Lung microvascular endothelial cell (primary cell): Measurements from ENCODE around the gene SSTR5. TPM values are rescaled to one million over a fixed set of nuclear protein-coding genes. Genes with fewer than 3 reads are reported as not detected.

ENCODE experiments used
- DNase-seq, 2 donors: peaks; one replicate each; pipeline versions ENCODE4 v3.0.0 to v3.0.0-alpha.2; 2010; ENCODE audit warnings: low read depth in 2 of 2
- total RNA-seq: library from RNA; depleted of rRNA; stranded (reverse); fragments of >200 nt; gene quantifications from 2 replicates; pipeline ENCODE4 v1.2.1, GENCODE V29; 2014

The SSTR5 gene
- total RNA-seq, 1 donor from 2014 or later: 0.20 TPM

DNA sequence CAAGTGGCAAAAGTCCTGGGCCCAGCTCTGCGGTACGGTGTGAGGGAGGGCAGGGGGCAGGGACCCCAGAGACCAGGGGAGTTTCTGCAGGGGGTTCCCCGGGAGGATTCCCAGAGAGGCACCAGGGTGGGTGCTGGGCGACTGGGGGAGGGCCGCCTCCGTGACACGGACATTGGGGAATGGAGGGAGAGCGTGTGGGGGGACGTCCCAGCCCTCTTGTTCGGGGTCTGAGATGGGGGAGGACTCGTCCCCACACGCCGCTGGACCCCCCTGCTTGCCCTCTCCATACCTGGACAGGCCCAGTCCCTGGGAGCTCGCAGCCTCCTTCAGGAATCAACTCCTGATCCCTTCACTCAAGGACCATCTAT is 49.8 kb downstream of the SSTR5 start:
- DNase-seq: no peak

GRCh38 chr16:1123525-1124230 is 51.1 kb downstream of the SSTR5 start:
- no peak for DNase-seq

- no peak for DNase-seq
Measured at GRCh38 chr16:1124291-1124690, 51.7 kb downstream of the SSTR5 start.

DNA sequence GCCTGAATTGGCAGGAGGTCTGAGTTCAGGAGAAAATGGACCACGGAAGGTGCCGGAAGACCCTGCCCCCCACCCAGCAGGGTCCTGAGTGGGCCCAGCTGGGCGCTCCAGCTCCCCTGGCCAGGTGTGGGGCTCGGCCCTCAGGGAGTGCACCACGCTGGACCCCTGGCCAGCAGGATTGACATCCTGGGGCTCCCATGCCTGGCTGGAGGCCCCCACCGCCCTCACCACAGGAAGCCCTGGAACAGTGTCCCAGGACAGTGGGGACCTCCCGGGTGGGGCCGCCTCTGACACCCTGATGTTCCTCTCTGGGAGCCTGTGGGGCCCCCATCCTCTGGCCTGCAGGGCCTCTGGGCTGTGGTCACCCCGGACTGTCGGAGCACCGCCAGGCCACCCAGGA is 52.2 kb downstream of the SSTR5 start:
- no peak for DNase-seq

DNA sequence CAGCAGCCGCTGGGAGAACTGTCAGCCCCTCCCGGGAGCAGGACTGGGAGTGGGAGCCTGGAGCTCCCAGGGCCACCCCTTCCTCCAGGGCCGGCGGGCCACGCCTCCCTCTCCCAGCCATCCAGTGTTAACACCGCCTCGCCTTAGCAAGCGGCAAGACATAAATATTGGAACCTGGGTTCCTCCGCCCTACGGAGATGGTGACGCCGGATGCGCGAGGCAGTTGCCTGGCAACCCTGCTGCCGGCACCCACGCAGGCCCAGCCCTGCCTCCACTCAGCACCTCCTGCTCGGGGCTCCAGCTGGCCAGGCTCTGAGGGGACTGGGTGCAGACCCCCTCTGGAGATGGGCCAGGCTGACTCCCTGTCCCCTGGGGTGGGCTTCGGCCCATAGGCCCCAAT is 52.9 kb downstream of the SSTR5 start:
- no peak for DNase-seq

DNA sequence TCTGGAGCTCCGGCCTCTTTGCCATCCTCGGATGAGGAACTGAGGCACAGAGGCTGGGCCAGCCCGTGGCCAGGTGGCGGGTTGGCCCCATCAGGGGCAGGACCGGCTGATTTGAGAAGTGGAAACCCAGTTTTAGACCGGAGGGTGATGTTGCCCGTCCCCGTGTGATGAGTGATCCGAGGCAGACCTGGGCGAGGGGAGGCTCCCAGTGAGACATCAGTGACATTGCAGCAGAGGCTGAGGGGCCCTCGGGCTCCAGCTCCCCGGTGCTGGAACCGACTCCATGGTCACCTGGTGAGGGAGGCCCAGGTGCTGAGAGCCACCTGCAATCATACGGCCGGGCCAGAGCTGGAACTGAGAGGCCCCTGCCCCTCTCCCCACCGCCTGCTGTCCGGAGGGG is 53.5 kb downstream of the SSTR5 start:
- no peak for DNase-seq

DNA sequence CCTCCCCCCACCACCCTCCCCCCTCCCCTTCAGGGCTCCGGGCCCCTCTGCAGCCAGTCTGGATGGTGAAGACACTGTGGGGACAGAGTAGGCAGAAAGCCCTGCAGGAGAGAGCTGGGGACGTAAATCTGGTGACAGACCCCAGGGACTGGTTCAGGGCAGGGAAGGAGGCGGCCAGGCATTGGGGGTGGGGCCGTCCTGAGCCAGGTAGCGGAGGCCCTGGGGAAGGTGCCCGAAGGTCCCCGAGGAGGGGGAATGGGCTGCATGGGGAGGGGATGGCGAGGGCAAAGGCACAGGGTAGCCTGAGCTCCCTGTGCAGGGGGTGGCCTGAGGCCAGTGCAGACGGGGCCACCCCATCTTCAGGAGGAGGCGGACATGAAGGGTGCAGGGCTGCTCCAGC is 54.0 kb downstream of the SSTR5 start:
- no peak for DNase-seq

DNA sequence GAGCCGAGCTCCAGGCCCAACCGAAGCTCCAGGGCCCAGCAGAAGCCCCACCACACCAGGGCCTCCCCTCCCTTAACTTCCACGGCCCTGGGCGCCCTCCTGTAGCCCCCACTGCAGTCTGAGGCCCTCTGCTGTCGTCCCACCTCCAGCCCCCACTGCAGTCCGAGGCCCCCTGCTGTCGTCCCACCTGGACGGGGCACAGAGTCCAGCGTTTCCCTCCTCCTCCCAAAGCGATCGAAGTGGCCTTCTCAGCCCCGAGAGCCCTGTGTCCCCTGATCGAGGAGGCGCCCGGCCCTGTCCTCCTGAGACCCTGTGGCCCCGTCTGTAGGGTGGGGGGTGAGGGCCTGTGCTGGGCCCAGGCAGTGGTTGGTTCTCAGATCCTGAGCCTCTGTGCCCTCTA is 54.6 kb downstream of the SSTR5 start:
- no peak for DNase-seq

DNA sequence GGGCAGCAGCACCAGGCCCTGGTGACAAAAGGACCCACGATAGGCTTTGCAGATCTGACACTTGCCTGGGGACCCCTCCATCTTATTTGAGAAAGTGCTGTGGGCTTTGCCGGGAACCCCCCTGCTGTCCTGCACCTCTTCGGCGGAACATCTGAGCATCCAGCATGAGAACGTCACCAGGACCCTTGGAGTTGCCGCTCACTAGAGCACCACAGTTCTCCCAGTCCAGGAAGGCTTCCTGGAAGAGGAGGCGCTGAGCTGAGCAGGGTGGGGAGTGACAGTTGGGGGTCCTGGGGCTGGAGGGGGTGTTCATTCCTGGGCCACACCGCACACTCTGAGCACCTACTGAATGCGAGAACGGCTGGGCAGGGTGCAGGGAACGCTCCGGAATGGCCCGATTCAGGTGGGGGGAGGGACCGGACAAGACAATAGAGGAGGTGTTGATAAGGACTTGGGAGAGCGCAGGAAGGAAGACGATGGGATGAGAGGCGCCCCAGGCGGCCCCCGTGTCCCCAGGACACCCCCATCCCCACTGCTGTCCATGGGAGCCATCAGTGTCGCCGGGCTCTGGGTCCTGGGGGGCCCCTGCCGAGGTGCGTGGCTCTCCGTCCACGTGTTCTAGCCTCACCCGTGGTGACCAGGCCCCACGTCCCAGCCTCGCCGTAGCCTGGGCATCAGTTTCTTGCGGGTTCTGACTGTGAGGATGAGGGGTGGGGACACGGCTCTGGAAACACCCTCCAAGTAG is 55.6 kb downstream of the SSTR5 start:
- no peak for DNase-seq

GRCh38 chr16:1129106-1129960 is 56.8 kb downstream of the SSTR5 start:
- no peak for DNase-seq

DNA sequence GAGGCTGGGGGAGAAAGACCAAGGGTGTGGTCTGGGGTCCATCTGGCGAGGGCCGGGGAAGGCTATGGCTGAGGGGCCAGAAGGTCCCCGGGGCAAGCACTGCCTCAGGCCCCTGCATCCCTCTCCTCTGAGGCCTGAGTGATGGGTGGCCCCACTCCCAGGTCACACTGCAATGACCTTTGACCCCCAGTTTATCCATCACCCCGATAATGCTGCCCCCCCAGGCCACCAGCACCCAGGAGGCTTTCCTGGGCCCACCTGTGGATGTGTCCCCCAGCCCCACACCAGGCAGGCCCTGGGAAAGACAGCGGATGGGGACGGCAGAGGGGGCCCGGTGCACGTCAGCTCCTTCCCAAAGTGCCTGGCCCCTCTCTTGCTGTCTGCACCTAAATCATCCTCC is 57.8 kb downstream of the SSTR5 start:
- no peak for DNase-seq

Other genes starting within 250 kb of the SSTR5 start
- 6.3 and 8.9 TPM in 2 replicates for gene LMF1, start 101.8 kb upstream of the SSTR5 start, total RNA-seq
- 0.22 and 0.60 TPM in 2 replicates for gene SOX8, start 91.0 kb upstream of the SSTR5 start, total RNA-seq
- gene C1QTNF8, start 23.5 kb downstream of the SSTR5 start, total RNA-seq: not detected in 2 replicates
- gene CACNA1H, start 80.4 kb downstream of the SSTR5 start, total RNA-seq: under 0.01 TPM in 2 replicates
- gene TPSG1, start 152.5 kb downstream of the SSTR5 start, total RNA-seq: not detected in 2 replicates
- not detected in 2 replicates for gene TPSB2, start 157.4 kb downstream of the SSTR5 start, total RNA-seq
- not detected in 2 replicates for gene TPSAB1, start 168.0 kb downstream of the SSTR5 start, total RNA-seq
- gene TPSD1, start 183.3 kb downstream of the SSTR5 start, total RNA-seq: not detected in 2 replicates
- gene UBE2I, start 236.9 kb downstream of the SSTR5 start, total RNA-seq: 29.6 and 35.3 TPM in 2 replicates